Stimulated activated CD4-positive, alpha-beta T cell treated with anti-CD3 and anti-CD28 coated beads, Interleukin-1b, Interleukin-23, amount 100 ng/mL, for 4 hours (primary cell): ENCODE measurements around the gene CDC42BPB.

ENCODE experiments used
- DNase-seq, 2 donors: peaks; one replicate each; pipeline ENCODE4 v3.0.0-alpha.2; 2020; ENCODE audit warnings: low read depth in 2 of 2

Gene CDC42BPB

DNA sequence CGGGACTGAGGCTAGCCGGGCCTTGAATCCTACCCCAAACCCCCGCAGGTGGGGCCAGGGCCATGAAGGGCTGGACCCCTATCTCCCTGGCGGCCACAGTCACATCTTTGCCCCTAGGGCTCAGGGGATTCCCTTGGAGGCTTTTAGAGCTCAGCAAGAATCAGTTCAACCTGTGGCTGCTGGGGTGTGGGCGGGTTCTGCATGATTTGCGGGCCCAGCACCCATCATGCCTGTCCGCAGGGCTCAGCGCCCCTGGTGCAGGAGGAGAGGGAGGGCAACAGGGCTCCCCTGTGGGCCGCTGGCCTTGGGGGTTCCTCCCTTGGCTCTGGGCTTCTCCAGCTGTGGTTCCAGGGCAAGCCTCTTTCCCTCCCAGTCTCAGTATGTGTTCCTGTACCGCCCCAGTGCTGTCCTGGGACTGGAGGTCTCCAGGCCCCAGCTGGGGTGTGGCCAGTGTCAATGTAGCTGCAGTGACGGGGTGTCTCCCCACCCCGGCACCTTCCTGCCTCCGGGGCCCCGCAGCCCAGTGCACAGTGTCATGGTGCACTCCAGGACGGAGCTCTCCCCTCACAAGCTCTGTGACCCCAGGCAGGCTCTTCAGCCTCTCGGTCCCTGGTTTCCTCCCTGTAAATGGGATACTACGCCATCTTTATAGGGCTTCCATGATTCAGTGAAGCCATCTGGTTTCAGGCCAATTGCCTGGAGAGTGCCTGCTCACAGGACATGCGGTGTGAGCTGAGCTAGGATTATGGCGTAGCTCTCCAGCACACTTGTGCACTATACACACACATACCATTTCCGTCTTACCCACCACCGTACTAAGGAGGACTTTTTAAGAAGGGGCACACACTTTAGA lies 16.8 kb upstream of the CDC42BPB start:
- no peak for DNase-seq

- no peak for DNase-seq
Observed at GRCh38 chr14:103073367-103073875, 16.1 kb upstream of the CDC42BPB start.

DNA sequence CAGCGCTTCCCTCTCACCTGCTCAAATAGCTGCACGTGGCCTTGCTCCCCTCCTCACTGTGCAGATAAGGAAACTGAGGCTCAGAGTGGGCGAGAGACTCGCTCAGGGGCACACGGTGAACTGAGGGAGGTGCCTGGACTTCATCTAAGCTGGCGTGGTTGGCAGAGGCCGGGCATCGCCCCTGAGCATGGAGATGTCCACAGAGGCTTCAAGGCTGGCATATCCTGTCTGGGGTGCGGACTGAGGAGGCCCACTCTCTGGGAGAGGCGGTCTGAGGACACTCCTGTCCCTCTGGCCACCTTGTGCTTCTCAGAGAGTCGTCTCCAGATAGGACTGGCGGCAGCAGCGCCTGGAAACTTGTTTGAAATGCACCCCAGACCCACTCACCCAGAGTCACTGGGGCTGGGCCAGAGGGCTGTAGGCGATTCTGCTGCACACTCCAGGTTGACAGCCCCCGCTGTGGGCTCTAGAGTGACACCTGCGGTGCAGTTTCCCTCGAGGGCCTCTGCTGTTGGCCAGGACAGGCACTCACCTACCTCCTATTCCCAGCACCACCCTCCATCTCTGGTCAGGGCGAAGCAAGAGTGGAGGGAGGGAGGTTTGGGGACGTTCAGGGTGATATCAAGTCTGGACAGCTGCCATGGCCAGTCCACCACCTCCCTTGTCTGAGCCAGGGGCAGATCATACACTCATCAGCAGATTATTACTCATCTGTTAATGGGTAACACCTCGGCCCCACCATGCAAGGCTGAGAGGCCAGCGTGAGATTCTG lies 15.4 kb upstream of the CDC42BPB start:
- no peak for DNase-seq

DNA sequence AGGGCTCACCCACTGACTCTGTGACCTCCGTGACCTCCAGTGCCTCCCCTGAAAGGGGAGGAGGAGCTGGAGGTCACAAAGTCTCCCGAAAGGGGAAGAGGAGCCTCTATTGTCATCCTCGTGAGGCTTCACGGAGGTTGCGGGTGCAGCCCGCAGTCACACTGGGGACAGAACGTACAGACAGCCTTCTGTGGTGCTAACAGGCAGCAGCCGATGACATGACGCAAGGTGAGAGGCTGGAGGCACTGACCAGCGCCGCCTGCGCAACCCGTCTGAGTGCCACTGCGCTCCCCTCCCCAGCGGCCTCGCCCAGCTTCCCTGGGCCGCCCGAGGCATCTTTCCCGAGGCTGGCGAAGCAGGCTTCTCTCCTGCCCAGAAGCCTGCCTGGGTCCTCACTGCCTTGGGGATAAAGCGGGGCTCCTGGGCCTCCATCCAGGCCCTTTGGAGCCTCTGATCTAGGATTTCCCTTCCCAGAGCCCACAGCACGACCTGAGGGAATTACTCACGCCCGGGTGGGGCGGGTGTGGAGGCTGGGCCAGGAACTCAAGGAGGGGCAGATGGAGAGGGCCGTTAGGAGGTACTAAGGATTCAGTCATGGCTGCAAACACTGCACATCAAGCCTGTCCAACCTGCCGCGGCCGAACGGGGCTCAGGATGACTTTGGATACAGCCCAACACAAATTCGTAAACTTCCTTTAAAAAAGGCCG lies 14.3 kb upstream of the CDC42BPB start:
- DNase-seq = no peak

GRCh38 chr14:103070971-103071542 lies 13.7 kb upstream of the CDC42BPB start:
- no peak for DNase-seq

DNA sequence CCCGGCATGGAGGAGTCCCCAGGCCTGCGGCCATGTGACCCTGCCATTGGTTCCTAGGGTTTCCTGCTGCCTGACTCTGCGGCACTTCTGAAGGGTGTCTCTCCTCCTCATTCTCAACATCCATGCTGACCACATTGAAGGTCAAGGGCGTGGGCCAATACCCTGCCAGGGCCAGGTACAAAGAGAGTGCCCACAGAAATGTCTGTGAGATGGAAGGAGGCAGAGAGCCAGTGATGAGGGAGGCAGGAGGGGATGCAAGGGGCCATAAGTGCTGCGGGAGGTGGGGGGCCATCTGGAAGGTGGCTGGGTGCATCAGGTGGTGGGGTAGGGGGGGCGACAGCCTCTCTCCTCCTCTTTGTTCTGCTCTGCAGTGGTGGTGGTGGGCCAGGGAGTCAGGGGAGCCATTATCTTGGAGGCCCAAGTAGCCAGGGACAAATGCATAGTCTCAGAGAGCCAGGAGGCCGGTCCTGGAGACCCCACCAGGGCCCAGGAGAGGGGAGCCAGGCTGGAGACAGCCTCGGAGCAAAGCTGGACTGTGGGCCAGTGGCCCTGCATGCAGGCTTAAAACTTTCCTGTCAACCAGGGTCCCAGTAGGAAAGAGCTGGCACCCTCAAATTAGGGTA lies 13.0 kb upstream of the CDC42BPB start:
- DNase-seq = no peak

GRCh38 chr14:103068351-103069073 lies 11.2 kb upstream of the CDC42BPB start:
- no peak for DNase-seq

DNA sequence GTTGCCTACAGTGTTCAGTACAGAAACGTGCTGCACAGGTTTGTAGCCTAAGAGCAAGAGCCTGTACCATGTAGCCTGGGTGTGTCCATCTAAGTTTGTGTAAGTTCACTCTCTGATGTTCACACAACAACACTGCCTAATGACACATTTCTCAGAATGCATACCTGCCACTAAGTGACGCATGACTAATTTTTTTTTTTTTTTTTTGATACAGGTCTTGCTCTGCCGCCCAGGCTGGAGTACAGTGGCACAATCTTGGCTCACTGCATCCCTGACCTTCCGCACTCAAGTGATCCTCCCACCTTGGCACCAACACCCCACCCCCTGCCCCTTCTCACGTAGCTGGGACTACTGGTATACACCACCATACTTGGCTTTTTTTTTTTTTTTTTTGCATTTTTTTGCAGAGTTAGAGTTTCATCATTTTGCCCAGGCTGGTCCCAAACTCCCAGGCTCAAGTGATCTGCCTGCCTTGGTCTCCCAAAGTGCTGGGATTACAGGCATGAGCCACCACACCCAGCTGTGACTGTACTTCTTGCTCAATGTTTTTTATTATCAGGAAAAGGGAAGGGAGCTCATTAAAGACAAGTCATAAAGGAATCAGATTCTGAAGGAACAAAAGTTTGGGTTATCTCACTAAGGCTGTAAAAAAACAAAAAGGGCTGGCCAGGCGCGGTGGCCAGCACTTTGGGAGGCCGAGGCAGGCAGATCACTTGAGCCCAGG lies 10.0 kb upstream of the CDC42BPB start:
- DNase-seq = no peak

GRCh38 chr14:103066399-103066798 lies 9.1 kb upstream of the CDC42BPB start:
- no peak for DNase-seq

DNA sequence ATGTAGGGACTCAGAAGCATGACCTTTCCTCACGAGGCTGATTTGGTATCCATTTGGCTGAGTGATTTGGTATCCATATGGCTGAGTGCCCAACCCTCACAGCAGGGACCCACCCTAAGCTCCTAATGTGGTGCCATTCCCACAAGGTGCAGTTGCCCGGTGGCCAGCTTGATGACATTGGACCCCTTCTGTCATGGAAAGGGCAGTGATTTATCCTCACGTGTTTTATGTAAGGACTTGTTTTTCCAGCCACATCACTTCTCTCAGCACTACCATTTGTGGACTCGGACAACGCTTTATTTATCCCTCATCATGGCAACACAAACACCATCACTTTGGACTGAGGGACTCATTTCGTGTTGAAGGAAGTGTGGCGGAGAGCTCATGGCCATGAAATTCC lies 8.5 kb upstream of the CDC42BPB start:
- DNase-seq = no peak

DNA sequence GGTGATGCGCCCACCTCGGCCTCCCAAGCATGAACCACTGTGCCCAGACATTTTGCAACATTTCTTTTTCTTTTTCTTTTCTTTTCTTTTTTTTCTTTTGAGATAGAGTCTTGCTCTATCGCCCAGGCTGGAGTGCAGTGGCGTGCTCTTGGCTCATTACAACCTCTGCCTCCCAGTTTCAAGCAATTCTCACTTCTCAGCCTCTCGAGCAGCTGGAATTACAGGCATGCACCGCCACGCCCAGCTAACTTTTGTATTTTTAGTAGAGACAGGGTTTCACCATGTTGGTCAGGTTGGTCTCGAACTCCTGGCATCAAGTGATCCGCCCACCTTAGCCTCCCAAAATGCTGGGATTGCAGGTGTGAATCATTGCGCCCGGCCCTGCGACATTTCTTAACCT lies 7.6 kb upstream of the CDC42BPB start:
- no peak for DNase-seq

DNA sequence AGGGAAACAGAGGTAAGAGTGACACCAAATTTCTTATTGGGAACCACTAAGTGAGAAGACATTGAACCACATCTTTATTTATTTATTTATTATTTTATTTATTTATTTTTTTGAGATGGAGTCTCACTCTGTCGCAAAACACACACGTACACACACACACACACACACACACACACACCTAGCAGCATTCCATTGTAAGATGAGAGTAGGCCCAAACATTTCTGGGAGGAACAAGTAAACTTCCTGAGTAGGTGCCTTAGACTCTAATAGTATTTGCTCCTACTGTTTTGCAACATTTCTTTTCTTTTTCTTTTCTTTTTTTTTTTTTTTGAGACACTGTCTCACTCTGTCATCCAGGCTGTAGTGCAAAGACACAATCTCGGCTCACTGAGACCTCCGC lies 7.1 kb upstream of the CDC42BPB start:
- no peak for DNase-seq

- DNase-seq = no peak
Observed at GRCh38 chr14:103061482-103061976, 4.2 kb upstream of the CDC42BPB start.

DNA sequence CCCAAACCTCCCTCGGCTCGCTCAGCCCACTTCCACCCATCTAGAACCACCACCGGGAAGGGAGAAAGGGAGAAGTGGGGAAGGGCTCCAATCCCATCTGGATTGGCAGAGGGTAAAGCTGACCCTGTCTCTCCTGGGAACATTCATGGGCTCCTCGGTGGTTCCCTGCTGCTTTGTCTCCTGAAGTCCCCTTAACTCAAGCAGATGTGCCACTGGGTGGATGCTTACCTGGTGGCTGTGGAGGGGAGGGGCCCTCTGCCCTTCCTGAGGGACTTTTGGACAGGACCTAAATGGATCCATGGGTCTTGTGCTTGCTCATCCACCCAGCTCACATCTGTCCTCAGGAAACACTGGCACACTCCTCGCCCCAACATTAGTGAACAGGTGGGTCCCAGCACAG lies 2.2 kb upstream of the CDC42BPB start:
- DNase-seq = no peak

- DNase-seq = no peak
Observed at GRCh38 chr14:103058164-103059055, 1.1 kb upstream of the CDC42BPB start.

- no peak for DNase-seq
Observed at GRCh38 chr14:103057028-103057371, 349 bp downstream of the CDC42BPB start.

- DNase-seq = no peak
Observed at GRCh38 chr14:103056322-103057027, 874 bp downstream of the CDC42BPB start.

- no peak for DNase-seq
Observed at GRCh38 chr14:103055695-103056094, 1.7 kb downstream of the CDC42BPB start.
